Measurements from ENCODE around the gene NHSL1.

DNA sequence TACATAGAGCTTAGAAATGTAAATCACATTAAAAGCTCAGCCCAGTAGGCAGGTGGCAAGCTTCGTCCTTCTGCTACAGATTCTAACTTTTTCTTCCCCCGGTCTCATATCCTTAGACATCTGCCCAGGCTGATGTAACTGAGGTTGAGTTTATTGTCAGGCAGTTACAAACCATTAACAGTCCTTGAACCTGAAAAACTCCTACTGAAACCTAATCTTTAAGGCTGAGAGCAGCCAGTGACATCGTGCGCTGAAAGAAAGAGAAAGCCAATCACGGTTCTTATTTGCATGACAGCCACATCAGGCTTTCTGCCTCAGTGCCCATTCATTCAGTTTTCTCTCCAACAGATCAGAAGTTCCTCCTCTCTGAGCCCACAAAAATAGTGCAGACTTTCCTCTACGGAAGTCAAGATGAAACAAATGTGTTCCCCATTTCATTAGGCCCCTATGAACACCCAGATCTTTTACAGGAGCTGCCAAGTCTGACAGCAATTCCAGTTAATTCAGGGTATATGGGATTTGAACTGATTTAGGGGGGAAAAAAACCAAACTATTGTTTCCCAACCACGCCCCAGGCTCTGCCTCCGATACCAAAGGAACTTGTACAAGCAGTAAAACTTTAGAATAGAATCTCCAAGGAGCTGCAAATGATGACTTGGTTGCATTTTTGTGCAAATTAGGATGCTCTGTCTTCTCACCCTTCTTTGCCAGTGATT, at the start of gene NHSL1:
- TF ChIP-seq POLR2A (IDR thresholded peaks at IDR 0.05), result no peak
- no peak for TF ChIP-seq POLR2AphosphoS5 (IDR thresholded peaks at IDR 0.05; ENCODE audit: insufficient read depth in 1 of 2, low read depth in 1 of 2)
